WTC11 (cell line): ENCODE data around the gene HAPLN3. TPM values are rescaled to one million over a fixed set of nuclear protein-coding genes. Genes with fewer than 3 reads are reported as not detected.

ENCODE experiments used
- ATAC-seq: fragments of 200-7000 bp; cut with Tn5 transposase; 2 replicates; pipeline ENCODE4 v1.10.0; 2021; ENCODE audit warnings: mild to moderate bottlenecking, moderate library complexity
- CTCF ChIA-PET: fragments of 300-600 bp; sonication (Branson Sonifier 250); formaldehyde crosslinking; loops from one replicate; lab custom pipeline; 2021; ENCODE audit warnings: antibody characterized with exemption; lab: Charles Lee
- POLR2A ChIA-PET: fragments of 350-600 bp; sonication (Branson Sonifier 250); formaldehyde crosslinking; loops from one replicate; lab custom pipeline; 2021; ENCODE audit warnings: antibody characterized with exemption; lab: Charles Lee
- DNase-seq: peaks from one replicate; pipeline ENCODE4 v3.0.0; 2021; ENCODE audit warnings: low spot score
- H3K27ac Mint-ChIP-seq: 2 replicates; pipeline ENCODE4 v1.8.0; 2021; ENCODE audit warnings: mixed read lengths
- H3K27me3 Mint-ChIP-seq: 2 replicates; pipeline ENCODE4 v1.8.0; 2021; ENCODE audit warnings: low read depth, mild to moderate bottlenecking, moderate library complexity, mixed read lengths
- H3K36me3 Mint-ChIP-seq: 2 replicates; pipeline ENCODE4 v1.8.0; 2021; ENCODE audit warnings: mixed read lengths
- H3K4me1 Mint-ChIP-seq: 2 replicates; pipeline ENCODE4 v1.8.0; 2022; ENCODE audit warnings: mixed read lengths
- H3K4me3 Mint-ChIP-seq: 2 replicates; pipeline ENCODE4 v1.8.0; 2021; ENCODE audit warnings: mild to moderate bottlenecking, moderate library complexity, mixed read lengths
- H3K9me3 Mint-ChIP-seq: 2 replicates; pipeline ENCODE4 v1.8.0; 2021; ENCODE audit warnings: mixed read lengths
- ELF4 ChIP-seq: sonication (generic); formaldehyde crosslinking; IDR thresholded peaks from 2 replicates; pipeline ENCODE4 v1.8.1; 2022; ENCODE audit warnings: low read depth, mild to moderate bottlenecking, moderate library complexity, missing genetic modification reagents
- ETV6 ChIP-seq: sonication (generic); formaldehyde crosslinking; IDR thresholded peaks from 2 replicates; pipeline ENCODE4 v1.8.1; 2022; ENCODE audit warnings: mild to moderate bottlenecking, missing genetic modification reagents
- FOXK1 ChIP-seq: sonication (generic); formaldehyde crosslinking; IDR thresholded peaks from 2 replicates; pipeline ENCODE4 v1.8.0; 2022; ENCODE audit warnings: mild to moderate bottlenecking, moderate library complexity, missing genetic modification reagents
- FOXP1 ChIP-seq: sonication (generic); formaldehyde crosslinking; IDR thresholded peaks from 2 replicates; pipeline ENCODE4 v1.8.0; 2022; ENCODE audit warnings: missing genetic modification reagents, mild to moderate bottlenecking, moderate library complexity, borderline replicate concordance
- HMGXB4 ChIP-seq: sonication (generic); formaldehyde crosslinking; IDR thresholded peaks from 2 replicates; pipeline ENCODE4 v1.8.1; 2023; ENCODE audit warnings: mild to moderate bottlenecking, moderate library complexity, missing genetic modification reagents
- IRF1 ChIP-seq: sonication (generic); formaldehyde crosslinking; IDR thresholded peaks from 2 replicates; pipeline ENCODE4 v1.8.0; 2023; ENCODE audit warnings: missing genetic modification reagents
- PRRX2 ChIP-seq: fragments of 250-450 bp; sonication (Bioruptor Pico); IDR thresholded peaks from 2 replicates; pipeline ENCODE4 v1.8.0; 2021; ENCODE audit warnings: mild to moderate bottlenecking
- RELA ChIP-seq: sonication (generic); formaldehyde crosslinking; IDR thresholded peaks from 2 replicates; pipeline ENCODE4 v1.8.1; 2022; ENCODE audit warnings: missing genetic modification reagents, mild to moderate bottlenecking, borderline replicate concordance
- SMAD3 ChIP-seq: sonication (generic); formaldehyde crosslinking; IDR thresholded peaks from 2 replicates; pipeline ENCODE4 v1.8.0; 2022; ENCODE audit warnings: missing genetic modification reagents, mild to moderate bottlenecking, borderline replicate concordance
- SOX15 ChIP-seq: fragments of 250-450 bp; sonication (Bioruptor Pico); IDR thresholded peaks from 2 replicates; pipeline ENCODE4 v1.9.0; 2021; ENCODE audit warnings: mild to moderate bottlenecking
- SP1 ChIP-seq: sonication (generic); formaldehyde crosslinking; conservative IDR thresholded peaks from 2 replicates; pipeline ENCODE4 v1.8.1; 2022; ENCODE audit warnings: missing genetic modification reagents
- STAT6 ChIP-seq: sonication (generic); formaldehyde crosslinking; conservative IDR thresholded peaks from 2 replicates; pipeline ENCODE4 v1.8.1; 2023; ENCODE audit warnings: mild to moderate bottlenecking, low read depth, missing genetic modification reagents, moderate library complexity
- ZMAT4 ChIP-seq: fragments of 250-450 bp; sonication (Bioruptor Pico); IDR thresholded peaks from 2 replicates; pipeline ENCODE4 v1.9.0; 2021; ENCODE audit warnings: mild to moderate bottlenecking
- ZNF219 ChIP-seq: sonication (generic); formaldehyde crosslinking; IDR thresholded peaks from 2 replicates; pipeline ENCODE4 v1.8.0; 2023; ENCODE audit warnings: missing genetic modification reagents, mild to moderate bottlenecking, borderline replicate concordance
- ZNF396 ChIP-seq: fragments of 250-450 bp; sonication (Bioruptor Pico); IDR thresholded peaks from 2 replicates; pipeline ENCODE4 v1.8.0; 2021; ENCODE audit warnings: mild to moderate bottlenecking, moderate library complexity, borderline replicate concordance
- ZNF423 ChIP-seq: fragments of 250-450 bp; sonication (Bioruptor Pico); IDR thresholded peaks from 2 replicates; pipeline ENCODE4 v2.1.2; 2022; ENCODE audit warnings: mild to moderate bottlenecking, moderate library complexity
- ZSCAN18 ChIP-seq: fragments of 250-450 bp; sonication (Bioruptor Pico); IDR thresholded peaks from 2 replicates; pipeline ENCODE4 v2.1.2; 2022; ENCODE audit warnings: mild to moderate bottlenecking, moderate library complexity
- total RNA-seq: library from RNA; stranded (reverse); gene quantifications from 3 replicates; pipeline ENCODE4 v1.2.3, GENCODE V29; 2021

HAPLN3 gene
- total RNA-seq, 1 experiment from 2014 or later = 50.6 TPM

- Mint-ChIP-seq H3K36me3 (no peaks in the 10 kb centered on the region), H3K9me3 (peaks cover 3% of the 10 kb centered on the region; the same call in 1 of the 2 replicates), H3K4me1 (peaks cover 14% of the 10 kb centered on the region), H3K4me3 (no peak overlapping the region), H3K27ac (no peak overlapping the region), H3K27me3 (no peaks in the 10 kb centered on the region)
- CTCF ChIA-PET = no interaction called here
- DNase-seq (no peak), ATAC-seq (no peak)
- no peak for TF ChIP-seq FOXP1 (CRISPR knock-in tag)
- TF ChIP-seq HMGXB4 (CRISPR knock-in tag) = no peak
- no peak for TF ChIP-seq PRRX2 (CRISPR knock-in tag)
- no peak for TF ChIP-seq FOXK1 (CRISPR knock-in tag)
- TF ChIP-seq STAT6 (CRISPR knock-in tag) = no peak
- TF ChIP-seq RELA = no peak
- no peak for TF ChIP-seq ZNF219 (CRISPR knock-in tag)
- no peak for TF ChIP-seq SP1
- TF ChIP-seq ETV6 (CRISPR knock-in tag) = no peak
- no peak for TF ChIP-seq ZNF396
- TF ChIP-seq SMAD3 (CRISPR knock-in tag) = no peak
- no peak for TF ChIP-seq SOX15 (CRISPR knock-in tag)
- no peak for TF ChIP-seq ELF4 (CRISPR knock-in tag)
- POLR2A ChIA-PET = no interaction called here
Observed at GRCh38 chr15:88918738-88919137, 23.4 kb upstream of the HAPLN3 start.

- no peak for ATAC-seq
- H3K4me3 Mint-ChIP-seq = no peak overlapping the region
Observed at GRCh38 chr15:88917760-88918159, 22.4 kb upstream of the HAPLN3 start.

More at GRCh38 chr15:88917760-88918159, 22.4 kb upstream of the HAPLN3 start:
- Mint-ChIP-seq H3K27me3 (no peaks in the 10 kb centered on the region), H3K9me3 (peaks cover 3% of the 10 kb centered on the region; the same call in 1 of the 2 replicates), H3K27ac (no peak overlapping the region), H3K4me1 (peaks cover 18% of the 10 kb centered on the region), H3K36me3 (no peaks in the 10 kb centered on the region)
- ChIA-PET POLR2A (no interaction called here), CTCF (interaction anchor here (1.1 kb wide), 1 partner anchor 13 kb away, joined by 4 read pairs; no protein-coding TSS in a partner anchor)
- TF ChIP-seq SP1 = no peak
- TF ChIP-seq ZNF219 (CRISPR knock-in tag) = no peak
- TF ChIP-seq ZSCAN18 (CRISPR knock-in tag) = no peak
- TF ChIP-seq IRF1 = no peak
- TF ChIP-seq ZNF423 (CRISPR knock-in tag) = no peak
- TF ChIP-seq ZMAT4 (CRISPR knock-in tag) = no peak
- TF ChIP-seq FOXP1 (CRISPR knock-in tag) = no peak
- DNase-seq = no peak
